NCI-H187 treated with DMSO at 0.1 percent for 48 hours (cell line): ENCODE data around the gene NFKBIE.

Source experiments
- DNase-seq: peaks from one replicate; lab custom pipeline; 2025; lab: John Stamatoyannopoulos, UW

The NFKBIE gene

GRCh38 chr6:44225579-44226325 is 39.6 kb downstream of the NFKBIE start:
- no peak for DNase-seq

- DNase-seq, result no peak
These were observed 40.4 kb downstream of the NFKBIE start for GRCh38 chr6:44224965-44225305.

- DNase-seq, result no peak
These were observed 41.1 kb downstream of the NFKBIE start for GRCh38 chr6:44224029-44224964.

GRCh38 chr6:44223319-44224028 is 41.9 kb downstream of the NFKBIE start, which contains the start of gene SLC29A1:
SLC29A1 (plus strand) TSS chr6:44223595; CDS start chr6:44227314, 3,719 bp downstream.
- DNase-seq, result no peak

GRCh38 chr6:44222486-44223318 is 42.6 kb downstream of the NFKBIE start:
- no peak for DNase-seq

GRCh38 chr6:44221961-44222335 is 43.4 kb downstream of the NFKBIE start:
- no peak for DNase-seq

- no peak for DNase-seq
These were observed 43.9 kb downstream of the NFKBIE start for GRCh38 chr6:44221291-44221960.

GRCh38 chr6:44220913-44221290 is 44.4 kb downstream of the NFKBIE start:
- no peak for DNase-seq

GRCh38 chr6:44219815-44220784 is 45.3 kb downstream of the NFKBIE start:
- no peak for DNase-seq

GRCh38 chr6:44219053-44219814 is 46.1 kb downstream of the NFKBIE start:
- no peak for DNase-seq

- DNase-seq, result no peak
These were observed 47.8 kb downstream of the NFKBIE start for GRCh38 chr6:44217332-44218143.

GRCh38 chr6:44216677-44217331 is 48.5 kb downstream of the NFKBIE start, which contains the start of gene MYMX:
MYMX (plus strand) TSS chr6:44216926; CDS start chr6:44217472, 546 bp downstream.
- no peak for DNase-seq

- no peak for DNase-seq
These were observed 51.0 kb downstream of the NFKBIE start for GRCh38 chr6:44214307-44214706.

- no peak for DNase-seq
These were observed 54.1 kb downstream of the NFKBIE start for GRCh38 chr6:44211284-44211683.
